HG03460 (cell line): ENCODE results near the gene MAPK8IP2.
"Not testable (repeated sequence)": the region's sequence is repeated elsewhere in the genome, so short reads cannot be mapped to it uniquely, and the experiment has no call there.

Source experiments
- ATAC-seq: cut with Tn5 transposase; IDR thresholded peaks from one replicate; pipeline ENCODE4 v1.9.1; 2021; ENCODE audit not compliant: unreplicated experiment

Gene MAPK8IP2

DNA sequence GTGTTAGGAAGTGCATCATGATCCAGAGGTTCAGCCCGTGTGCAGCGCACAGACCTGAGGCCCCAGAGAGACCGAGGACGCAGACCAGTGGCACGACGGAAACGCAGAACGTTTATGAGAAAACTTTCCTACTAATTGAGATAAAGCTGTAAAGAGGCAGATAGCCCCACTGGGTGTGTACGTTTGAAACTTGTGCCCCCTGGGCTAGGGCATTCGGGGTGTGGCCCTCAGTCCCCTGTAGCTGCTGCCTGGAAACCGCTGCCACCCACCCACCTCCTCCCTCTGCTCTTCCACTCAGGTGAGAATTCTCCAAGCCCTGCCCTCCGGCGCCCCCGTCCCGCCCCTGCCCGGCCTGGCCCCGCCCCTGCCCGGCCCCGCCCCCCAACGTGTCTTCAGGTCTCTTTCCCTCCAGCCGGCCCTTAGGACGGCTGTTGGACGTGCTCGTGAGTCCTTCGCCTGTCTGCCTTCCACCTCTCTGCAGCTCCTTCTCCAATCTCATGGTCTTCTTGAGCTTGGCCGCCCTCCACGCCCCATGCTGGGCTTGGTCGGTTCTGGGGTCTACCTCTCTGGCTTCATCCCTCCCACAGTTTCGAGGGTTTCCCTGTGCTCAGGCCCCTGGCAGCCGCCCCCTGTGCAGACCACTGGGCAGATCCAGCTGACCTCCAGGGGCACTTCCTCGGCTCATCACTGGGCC lies 12.1 kb downstream of the MAPK8IP2 start:
- no peak for ATAC-seq

DNA sequence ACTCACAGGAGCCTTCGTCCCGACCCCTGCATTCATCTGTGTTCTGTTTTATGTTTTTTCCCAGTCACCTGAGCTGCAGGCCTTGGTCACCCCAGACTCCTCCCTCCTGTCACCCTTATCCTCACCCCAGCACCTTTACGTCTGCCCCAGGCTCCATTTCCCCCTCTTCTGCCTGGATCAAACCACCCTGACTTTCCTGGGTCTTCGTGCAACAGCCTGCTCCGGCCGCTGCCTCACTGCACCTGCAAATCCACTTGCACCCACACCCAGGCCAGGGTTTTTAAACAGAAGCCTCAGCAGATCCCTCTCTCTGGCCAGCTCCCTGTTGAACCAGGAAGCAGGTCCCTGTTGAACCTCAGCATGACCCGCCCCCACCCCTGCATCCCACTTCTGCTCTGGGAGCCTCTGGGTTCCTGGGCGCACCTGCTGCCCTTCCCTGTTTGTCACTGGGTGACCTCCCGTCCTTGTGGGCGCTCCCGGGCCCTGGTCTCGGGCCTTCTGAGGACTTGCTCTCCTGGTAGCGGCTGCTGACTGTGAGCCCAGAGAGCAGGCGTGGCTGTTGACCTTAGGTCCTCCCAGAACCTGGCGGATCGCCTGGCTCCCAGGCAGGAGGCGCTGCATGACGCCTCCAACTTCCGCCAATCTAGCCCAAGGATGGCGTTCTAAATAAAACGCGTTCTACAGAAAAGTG lies 12.8 kb downstream of the MAPK8IP2 start:
- ATAC-seq = no peak

DNA sequence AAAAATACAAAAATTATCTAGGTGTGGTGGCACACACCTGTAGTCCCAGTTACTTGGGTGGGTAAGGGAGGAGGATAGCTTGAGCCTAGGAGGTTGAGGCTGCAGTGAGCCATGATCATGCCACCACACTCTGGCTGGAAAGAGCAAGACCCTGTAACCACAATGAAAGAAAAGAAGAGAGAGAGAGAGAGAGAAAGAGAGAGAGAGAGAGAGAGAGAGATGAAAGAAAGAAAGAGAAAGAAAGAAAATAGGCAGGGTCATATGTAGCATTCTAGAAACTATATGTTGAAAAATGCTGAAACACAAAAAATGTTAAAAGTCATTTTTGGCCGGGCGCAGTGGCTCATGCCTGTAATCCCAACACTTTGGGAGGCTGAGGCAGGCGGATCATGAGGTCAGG lies 13.7 kb downstream of the MAPK8IP2 start:
- not testable (repeated sequence) for ATAC-seq

DNA sequence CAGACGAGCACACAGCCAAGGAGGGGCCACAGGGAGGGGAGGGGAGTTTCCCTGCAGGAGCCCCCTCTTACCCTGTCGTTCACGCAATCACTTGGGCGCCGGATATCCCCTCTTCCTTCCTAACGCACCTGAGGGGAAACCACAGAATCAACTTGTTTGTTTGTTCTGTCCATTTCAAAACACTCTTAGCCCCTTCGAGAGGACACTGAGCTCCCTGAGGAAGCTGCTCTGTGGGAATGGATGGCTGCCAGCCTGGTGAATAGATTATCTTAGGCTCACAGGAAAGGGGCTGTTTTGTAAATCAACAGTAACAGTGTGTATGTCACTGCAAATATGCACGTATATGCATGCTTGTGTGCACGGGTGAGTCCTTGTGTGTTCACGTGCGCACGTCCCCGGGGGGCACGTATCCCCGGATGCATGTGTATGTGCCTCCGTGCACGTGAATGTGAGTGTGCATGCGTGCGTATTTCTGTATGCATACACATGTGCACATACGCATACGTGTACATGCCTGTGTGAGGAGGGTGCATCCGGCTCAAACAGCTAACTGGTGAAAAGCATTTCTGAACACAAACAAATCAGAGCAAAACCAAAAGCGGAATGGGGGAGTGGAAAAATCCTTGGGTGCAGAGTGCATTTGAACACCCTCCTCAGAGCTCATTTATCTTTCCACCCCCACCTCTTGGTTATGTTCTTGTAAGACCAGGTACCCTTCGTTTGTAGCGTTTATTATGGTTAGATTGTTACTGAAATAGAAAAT lies 20.2 kb downstream of the MAPK8IP2 start:
- peak; percentile 55 for ATAC-seq

DNA sequence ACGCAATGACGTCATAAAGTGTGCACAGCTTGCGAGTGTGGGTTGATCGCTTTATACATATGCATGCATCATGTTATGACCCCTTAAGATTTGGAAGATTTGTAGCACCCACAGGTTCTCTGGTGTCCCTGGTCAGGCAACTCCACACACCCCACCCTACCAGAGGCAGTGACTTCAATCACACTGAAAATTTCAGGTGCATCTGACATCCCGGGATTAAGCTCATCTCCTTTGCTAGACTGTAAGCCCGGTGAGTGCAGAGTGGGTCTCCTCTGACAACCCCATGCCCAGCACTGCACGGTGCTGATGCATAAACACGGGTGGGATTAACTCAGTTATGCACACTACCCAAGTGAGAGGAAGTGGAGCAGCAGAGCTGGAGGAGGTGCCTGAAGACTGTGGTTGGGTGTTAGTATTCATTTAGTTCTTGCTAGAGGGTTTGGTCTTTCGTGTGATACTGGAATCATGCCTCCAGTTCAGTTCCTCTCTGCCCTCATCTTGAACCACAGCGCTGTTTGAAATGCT lies 20.8 kb downstream of the MAPK8IP2 start:
- ATAC-seq = no peak

DNA sequence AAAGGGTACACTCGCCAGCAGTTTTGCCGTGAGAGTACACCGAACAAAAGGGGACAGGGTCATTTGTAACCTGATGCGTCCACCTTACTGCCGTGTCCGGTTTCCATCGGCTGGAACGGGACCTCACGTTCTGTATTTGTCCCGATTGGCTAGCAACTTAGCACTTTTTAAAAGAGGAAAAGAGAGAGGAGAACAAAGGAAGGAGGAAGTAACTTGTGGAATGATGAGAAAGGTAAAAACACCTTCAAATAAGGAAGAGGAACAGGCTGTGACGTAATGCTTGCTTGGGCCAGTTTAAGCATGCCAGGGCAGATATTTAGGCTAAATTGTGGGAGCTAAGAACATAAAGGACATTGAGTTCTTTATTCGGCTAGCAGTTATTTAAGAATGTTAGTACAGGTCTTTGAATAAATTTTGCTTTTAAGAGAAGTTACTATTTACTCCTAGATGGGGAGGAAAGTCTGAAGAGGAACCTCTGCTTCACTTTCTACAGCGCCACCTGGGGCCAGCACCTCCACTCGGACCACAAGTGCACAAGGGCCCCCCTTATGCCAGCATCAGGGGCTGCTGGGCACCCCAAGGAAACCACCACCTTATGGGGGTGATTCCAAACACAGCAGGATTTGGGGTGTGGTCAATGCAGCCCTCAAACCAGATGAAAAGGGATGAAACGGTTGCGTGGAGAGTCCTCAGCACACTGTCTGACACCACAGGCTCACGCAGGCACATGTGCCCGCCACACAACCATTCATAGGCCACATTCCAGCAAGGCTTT lies 21.5 kb downstream of the MAPK8IP2 start:
- no peak for ATAC-seq

DNA sequence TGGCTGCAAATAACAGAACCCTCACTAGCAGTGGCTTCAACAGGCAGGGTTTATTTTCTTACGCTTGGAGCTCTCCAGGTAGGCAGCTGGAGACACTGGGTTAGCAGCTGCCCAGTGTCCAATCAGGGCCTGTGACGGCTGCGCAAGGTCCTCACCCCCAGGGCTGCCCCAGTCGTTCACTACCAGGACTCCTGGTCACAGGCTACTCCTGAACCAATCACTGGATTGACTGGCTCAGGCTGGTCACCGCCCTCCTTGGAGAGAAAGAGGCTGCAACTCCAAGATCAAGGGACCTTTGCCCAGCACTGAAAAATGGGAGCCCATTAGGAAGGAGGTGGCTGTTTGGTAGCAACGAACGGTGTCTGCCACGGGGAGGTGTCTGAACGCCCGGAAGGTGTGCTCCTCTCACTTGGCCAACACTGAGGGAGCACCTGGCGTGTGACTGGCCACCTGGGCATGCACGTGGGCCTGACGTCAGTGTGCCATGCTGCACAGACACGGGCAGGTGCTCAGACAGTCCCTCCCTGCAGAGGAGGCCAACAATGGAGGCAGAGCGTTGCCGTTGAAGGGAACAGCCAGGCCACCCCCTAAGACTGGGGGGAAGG lies 22.2 kb downstream of the MAPK8IP2 start:
- ATAC-seq = no peak

DNA sequence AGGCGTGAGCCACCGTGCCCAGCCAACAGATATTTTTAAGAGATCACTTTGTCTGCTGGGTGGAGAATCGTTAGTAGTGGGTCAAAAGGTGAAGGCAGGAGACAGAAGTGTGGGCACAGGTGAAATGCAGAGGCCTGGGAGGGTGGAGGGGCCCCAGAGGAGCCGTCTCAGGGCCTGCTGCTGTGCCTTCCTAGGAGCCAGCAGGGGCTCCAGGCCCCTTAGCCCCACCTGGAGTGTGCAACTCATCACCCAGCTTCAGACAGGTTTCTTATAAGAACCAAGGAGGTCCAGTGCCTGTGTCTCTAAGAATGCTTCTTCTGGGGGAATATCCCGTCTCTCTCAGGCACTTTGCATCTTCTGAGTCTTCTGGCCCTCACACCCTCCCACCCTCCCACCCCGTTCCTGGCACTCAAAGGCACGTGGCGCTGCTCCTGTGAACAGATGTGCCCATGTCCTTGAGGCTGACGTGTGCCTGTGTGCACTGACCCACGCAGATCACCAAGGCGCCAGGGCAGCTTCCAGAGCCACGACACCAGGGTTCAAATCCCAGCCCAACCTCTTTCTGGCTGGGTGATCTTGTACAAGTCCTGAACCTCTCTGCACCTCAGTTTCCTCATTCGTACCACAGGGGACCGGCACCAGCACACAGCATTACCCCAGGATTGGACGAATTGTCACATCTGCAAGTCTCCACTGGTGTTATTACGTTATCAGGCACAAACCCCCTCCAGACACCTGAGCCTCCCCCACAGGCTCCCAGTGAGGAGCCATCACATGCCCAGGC lies 23.9 kb downstream of the MAPK8IP2 start:
- ATAC-seq = no peak

DNA sequence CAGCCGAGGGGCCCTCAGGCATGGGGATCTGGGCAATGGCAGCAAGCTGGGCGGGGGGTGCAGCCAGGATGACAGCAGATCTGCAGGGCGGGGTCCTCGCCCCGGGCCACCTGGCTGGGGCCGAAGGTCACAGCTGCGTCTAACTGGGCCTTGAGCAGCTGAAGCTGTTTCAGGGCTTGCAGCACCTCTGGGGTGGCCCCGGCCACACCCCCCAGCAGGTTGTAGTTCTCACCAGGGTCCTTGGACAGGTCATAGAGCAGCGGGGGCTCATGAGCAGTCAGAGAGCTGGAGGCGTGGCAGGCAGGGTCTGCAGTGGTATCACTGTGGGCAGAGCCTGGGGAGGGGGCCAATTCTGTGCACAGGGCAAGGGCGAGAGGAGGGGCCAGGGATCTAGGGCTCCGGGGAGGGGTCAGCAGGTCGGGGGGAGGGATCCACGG lies 24.6 kb downstream of the MAPK8IP2 start:
- no peak for ATAC-seq

DNA sequence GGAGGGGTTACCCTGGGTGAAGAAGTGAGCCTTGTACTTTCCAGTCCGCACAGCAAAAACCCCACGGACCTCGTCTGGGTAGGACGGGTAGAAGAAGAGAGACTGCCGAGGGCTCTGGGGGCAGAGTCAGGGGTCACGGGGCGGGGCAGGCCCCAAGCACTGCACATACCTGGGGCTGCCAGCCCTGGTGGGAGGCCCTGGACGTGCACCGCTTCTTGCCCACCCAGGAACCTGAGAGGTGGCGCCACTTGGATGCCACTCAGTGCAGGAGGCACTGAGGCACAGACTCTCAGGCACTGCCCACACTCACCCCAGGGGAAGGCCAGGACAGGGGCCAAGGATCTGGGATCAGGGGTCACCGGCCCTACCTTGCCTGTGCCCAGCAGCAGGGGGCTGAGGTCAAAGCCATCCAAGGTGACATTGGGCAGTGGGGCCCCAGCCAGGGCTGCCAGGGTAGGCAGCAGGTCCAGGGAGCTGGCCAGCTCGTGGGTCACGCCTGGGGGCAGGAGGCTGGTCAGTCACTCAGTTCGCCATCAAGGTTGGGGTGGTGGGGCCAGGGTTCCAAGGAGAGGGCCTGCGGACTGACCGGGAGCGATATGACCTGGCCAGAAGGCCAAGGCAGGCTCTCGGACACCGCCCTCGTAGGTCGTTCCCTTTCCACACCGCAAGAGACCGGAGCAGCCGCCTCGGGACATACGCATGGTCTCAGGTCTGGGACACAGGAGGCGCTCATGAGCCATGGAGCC lies 25.1 kb downstream of the MAPK8IP2 start:
- ATAC-seq = no peak

DNA sequence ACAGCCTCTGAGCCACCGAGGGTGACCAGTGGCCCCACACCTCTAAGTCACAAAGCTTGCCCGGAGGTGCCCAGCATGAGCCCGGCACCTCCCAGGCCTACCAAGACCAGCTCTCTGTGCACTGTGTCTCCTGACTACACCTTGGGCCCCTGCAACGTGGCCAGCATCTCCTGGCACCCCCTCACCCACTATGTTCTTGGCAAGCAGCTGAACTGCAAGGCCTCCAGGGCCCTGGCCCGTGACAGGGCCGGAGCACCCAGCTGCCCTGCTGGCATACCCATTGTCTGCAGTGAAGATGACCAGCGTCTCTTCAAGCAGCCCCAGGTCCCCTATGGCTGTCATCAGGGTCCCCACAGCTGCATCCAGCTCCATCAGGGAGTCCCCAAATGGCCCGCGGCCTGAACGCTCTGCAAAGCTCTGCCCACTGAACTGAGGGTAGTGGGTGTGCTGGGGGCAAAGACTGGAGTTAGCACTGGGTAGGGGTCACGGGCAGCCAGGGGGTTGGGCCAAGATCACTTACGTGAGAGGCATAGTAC lies 25.8 kb downstream of the MAPK8IP2 start:
- no peak for ATAC-seq

DNA sequence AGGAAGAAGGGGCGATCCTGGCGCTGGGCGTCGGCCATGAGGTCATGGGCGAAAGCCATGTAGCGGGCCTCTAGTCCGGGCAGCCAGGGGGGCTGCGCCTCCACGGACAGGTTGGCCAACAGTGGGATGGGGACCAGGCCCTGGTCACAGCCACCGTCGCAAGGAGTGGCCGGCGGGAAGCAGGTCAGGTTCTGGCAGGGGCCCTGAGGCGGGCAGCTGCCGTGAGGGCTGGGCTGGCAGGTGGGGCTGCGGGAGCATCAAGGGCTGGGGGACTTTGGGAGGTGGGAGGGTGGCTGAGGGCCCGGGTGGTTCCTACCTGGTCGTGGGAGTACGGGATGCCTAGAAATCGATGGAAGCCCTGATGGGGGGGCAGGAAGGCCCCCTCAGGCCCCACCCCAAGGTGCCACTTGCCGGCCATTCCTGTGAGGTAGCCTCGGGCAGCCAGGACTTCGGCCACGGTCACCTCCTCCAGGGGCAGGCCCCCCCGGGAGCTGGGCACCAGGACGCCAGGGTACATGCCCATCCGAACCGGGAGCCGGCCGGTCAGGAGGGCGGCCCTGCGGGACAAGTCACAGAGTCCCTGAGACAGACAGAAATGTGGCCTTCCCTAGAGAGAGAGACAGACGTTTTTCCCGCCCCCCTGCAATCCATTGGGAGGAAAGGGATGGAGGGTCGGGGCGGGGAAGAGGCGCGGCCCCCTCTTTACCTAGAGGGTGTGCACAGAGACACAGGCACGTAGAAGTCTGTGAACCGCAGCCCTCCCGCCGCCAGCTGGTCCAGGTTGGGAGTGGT lies 26.5 kb downstream of the MAPK8IP2 start:
- no peak for ATAC-seq

DNA sequence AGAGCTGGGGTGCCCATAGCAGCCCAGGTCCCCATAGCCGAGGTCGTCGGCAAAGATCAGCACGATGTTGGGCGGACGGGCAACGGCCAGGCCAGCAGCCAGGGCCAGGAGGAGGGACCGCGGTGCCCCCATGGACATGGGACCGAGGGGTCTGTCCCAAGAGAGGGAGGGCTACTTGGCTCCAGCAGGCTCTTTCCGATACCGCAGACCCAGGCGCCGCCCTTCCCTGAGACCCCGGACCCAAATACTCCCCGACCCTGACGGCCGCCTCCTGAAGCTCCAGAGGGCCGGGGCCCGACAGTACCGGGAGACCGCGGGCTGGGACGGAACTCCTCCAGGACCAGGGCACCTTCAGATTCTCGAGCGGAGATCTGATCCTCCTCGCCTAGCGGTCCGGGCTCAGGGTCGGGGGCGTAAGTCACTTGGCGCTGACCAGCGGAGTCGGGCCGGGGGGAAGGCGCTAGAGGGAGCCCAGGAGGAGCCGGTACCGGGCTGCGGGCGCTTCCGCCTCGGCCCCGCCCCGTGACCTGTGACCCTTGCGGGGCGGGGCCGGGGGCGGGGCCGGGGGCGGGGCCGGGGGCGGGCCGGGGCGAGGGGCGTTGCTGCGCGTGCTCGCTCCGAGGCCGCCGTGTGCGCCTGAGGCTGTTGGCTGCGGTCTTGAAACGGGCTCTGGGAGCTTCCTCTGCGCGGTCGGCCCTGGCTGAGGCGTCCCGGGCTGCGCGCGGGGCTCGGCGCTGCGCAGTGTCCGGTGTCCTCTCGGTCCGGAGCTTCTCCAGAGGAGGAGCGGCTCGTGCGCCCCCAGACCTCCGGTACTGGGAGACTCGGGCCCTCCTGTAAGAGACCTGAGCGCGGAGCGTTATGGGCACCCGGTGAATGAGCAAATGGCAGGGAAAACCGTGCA lies 27.3 kb downstream of the MAPK8IP2 start, which contains the start of gene ARSA:
TSS of gene ARSA (minus strand) at position 511 of the 901 bp plus-strand sequence. CDS start at position 138, 373 bp downstream.
- ATAC-seq = peak; percentile 65

DNA sequence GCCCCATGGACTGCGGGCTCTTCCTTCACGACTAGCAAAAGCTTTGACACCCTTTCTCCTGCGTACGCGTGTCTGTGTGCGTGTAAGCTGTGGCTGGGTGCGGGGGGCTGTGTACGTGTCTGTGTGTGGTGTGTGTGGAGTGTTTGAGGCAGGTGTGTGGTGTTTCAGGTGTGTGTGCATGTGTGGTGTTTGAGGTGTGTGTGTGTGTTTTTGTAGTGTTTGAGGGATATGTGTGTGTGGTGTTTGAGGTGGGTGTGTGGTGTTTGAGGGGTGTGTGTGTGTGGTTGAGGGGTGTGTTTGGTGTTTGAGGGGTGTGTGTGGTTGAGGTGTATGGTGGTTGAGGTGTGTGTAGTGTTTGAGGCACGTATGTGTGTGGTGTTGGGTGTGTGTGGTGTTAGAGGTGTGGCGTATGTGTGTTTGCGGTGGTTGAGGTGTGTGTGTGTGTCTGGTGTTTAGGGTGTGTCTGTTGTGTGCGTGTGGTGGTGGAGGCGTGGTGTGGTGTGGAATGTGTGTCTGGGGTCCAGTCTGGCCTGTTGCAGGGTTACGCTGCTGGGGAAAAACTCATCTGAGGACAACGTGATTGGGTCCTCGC lies 28.0 kb downstream of the MAPK8IP2 start:
- no peak for ATAC-seq

DNA sequence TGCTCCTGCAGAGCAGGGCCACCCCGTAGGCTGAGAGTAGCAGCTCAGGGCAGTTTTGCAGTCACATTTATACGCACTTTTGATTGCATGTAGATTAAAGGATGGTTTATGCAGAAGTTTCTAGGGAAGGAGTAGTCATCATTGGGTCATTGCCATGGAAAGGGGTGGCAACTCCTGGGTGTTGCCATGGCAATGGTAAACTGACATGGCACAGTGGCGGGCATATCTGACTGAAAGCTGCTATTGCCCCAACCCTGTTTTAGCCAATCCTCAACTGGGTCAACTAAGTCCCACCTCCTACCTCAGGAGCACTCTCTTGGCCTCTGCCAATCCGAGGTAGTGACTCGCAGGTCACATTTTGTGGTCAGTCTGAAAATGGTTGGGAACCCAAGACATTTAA lies 29.8 kb downstream of the MAPK8IP2 start:
- no peak for ATAC-seq

DNA sequence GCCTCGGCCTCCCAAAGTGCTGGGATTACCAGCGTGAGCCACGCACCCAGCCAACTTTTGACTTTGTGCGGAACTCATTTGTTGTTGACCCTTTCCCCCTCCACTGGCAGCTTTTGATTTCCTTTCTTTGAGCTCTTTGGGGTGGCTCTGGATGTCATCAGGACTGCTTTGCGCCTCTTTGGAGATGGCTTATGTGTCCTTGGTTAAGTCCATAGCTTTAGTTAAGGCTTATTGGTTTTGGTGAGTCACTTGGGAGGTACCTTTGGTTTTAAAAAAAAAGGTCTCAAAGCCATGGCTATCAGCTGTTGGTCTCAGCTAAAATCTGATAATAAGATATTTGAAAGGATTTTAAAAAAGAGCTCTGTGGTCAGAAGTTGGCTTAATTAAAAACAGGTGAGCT lies 32.5 kb downstream of the MAPK8IP2 start:
- no peak for ATAC-seq
